A673 (cell line): ENCODE measurements around the gene TIGD2. TPM values are rescaled to one million over a fixed set of nuclear protein-coding genes. Genes with fewer than 3 reads are reported as not detected.

Experiments
- BruUV-seq: library from RNA; stranded (reverse); fragments of 400-500 nt; replicated peaks from 2 replicates; lab custom pipeline; 2021; lab: Mats Ljungman, UMichigan
- CTCF ChIA-PET: fragments of 300-600 bp; sonication (Branson Sonifier 250); formaldehyde crosslinking; loops from one replicate; lab custom pipeline; 2022; ENCODE audit warnings: antibody characterized with exemption; lab: Charles Lee
- POLR2A ChIA-PET: fragments of 300-600 bp; sonication (Branson Sonifier 250); formaldehyde crosslinking; loops from one replicate; lab custom pipeline; 2022; ENCODE audit warnings: antibody characterized with exemption; ENCODE audit not compliant: low non-redundant PET; lab: Charles Lee
- DNase-seq: peaks from one replicate; pipeline ENCODE4 v3.0.0-alpha.2; 2015; ENCODE audit warnings: low spot score
- H3K27ac ChIP-seq: fragments of 200-600 bp; sonication (generic); 2 replicates; pipeline ENCODE4 v1.5.1; 2016; ENCODE audit warnings: mixed run types, low read depth, mild to moderate bottlenecking, mixed read lengths, antibody characterized with exemption, low read length; ENCODE audit not compliant: poor library complexity, severe bottlenecking
- H3K27me3 ChIP-seq: fragments of 200-600 bp; sonication (generic); replicated peaks from 2 replicates; pipeline ENCODE4 v1.6.1; 2017; ENCODE audit warnings: mixed run types, low read depth, mild to moderate bottlenecking, mixed read lengths, antibody characterized with exemption, low read length; ENCODE audit not compliant: insufficient read depth, poor library complexity
- H3K36me3 ChIP-seq: fragments of 200-600 bp; sonication (generic); 2 replicates; pipeline ENCODE4 v1.6.1; 2016; ENCODE audit warnings: mixed run types, mild to moderate bottlenecking, mixed read lengths, antibody characterized with exemption, low read length; ENCODE audit not compliant: insufficient read depth, poor library complexity, severe bottlenecking
- H3K4me1 ChIP-seq: fragments of 200-600 bp; sonication (generic); 2 replicates; pipeline ENCODE4 v1.6.1; 2017; ENCODE audit warnings: mixed run types, mild to moderate bottlenecking, mixed read lengths, antibody characterized with exemption, low read length; ENCODE audit not compliant: insufficient read depth, poor library complexity, severe bottlenecking
- H3K4me3 ChIP-seq: fragments of 200-600 bp; sonication (generic); 2 replicates; pipeline ENCODE4 v1.5.1; 2016; ENCODE audit warnings: low read depth, mixed run types, mild to moderate bottlenecking, mixed read lengths, low read length; ENCODE audit not compliant: poor library complexity, severe bottlenecking
- H3K9me3 ChIP-seq: fragments of 200-600 bp; sonication (generic); 2 replicates; pipeline ENCODE4 v1.6.1; 2016; ENCODE audit warnings: mixed run types, low read depth, mild to moderate bottlenecking, mixed read lengths, antibody characterized with exemption, low read length; ENCODE audit not compliant: poor library complexity, severe bottlenecking
- CTCF ChIP-seq: fragments of 300-800, 200-600 bp; sonication (generic); conservative IDR thresholded peaks from 2 replicates; pipeline ENCODE4 v1.5.1; 2017; ENCODE audit warnings: low read depth, mild to moderate bottlenecking, antibody characterized with exemption, low read length, moderate library complexity, mixed read lengths
- EZH2 ChIP-seq: fragments of 200-600 bp; sonication (generic); IDR thresholded peaks from 2 replicates; pipeline ENCODE4 v1.6.1; 2017; ENCODE audit warnings: borderline replicate concordance, low read depth, mild to moderate bottlenecking, mixed read lengths, antibody characterized with exemption, low read length; ENCODE audit not compliant: poor library complexity, severe bottlenecking
- intact Hi-C: fragments of 100-400 bp; cut with micrococcal nuclease; formaldehyde crosslinking; loops from one replicate; pipeline ENCODE4 v1.10.0; 2022; ENCODE audit not compliant: unreplicated experiment
- total RNA-seq: library from RNA; stranded (reverse); gene quantifications from 2 replicates; pipeline ENCODE4 v1.2.3, GENCODE V29; 2021

The TIGD2 gene
- total RNA-seq, 1 experiment from 2014 or later, result 2.8 TPM

GRCh38 chr4:89123451-89123851 is 12.1 kb downstream of the TIGD2 start:
- no peaks in the 10 kb centered on the region for H3K36me3 ChIP-seq
- DNase-seq, result no peak
- no peak for TF ChIP-seq EZH2
- TF ChIP-seq CTCF, result no peak
- intact Hi-C loops, result no loop called here
- H3K27ac ChIP-seq, result no peak overlapping the region
- no peak overlapping the region for H3K4me3 ChIP-seq
- no peaks in the 10 kb centered on the region for H3K9me3 ChIP-seq
- no peaks in the 10 kb centered on the region for H3K4me1 ChIP-seq
- ChIA-PET CTCF (no interaction called here), POLR2A (no interaction called here)
- BruUV-seq, result no TSS peak
- no peaks in the 10 kb centered on the region for H3K27me3 ChIP-seq

- H3K9me3 ChIP-seq, result no peaks in the 10 kb centered on the region
- TF ChIP-seq EZH2 (no peak), CTCF (no peak)
- no peaks in the 10 kb centered on the region for H3K36me3 ChIP-seq
- CTCF ChIA-PET, result no interaction called here
- no TSS peak for BruUV-seq
- H3K27ac ChIP-seq, result no peak overlapping the region
- no peak overlapping the region for H3K4me3 ChIP-seq
- POLR2A ChIA-PET, result no interaction called here
- no peaks in the 10 kb centered on the region for H3K4me1 ChIP-seq
- DNase-seq, result no peak
- intact Hi-C loops, result no loop called here
- peaks cover 3% of the 10 kb centered on the region for H3K27me3 ChIP-seq
These were observed 14.8 kb downstream of the TIGD2 start for GRCh38 chr4:89125901-89126782.

- ChIA-PET POLR2A (no interaction called here), CTCF (no interaction called here)
- H3K36me3 ChIP-seq, result no peaks in the 10 kb centered on the region
- peaks cover 3% of the 10 kb centered on the region for H3K27me3 ChIP-seq
- no peak overlapping the region for H3K27ac ChIP-seq
- H3K4me1 ChIP-seq, result no peaks in the 10 kb centered on the region
- no peak for TF ChIP-seq EZH2
- TF ChIP-seq CTCF, result no peak
- DNase-seq, result no peak
- no TSS peak for BruUV-seq
- no peak overlapping the region for H3K4me3 ChIP-seq
- intact Hi-C loops, result no loop called here
- no peaks in the 10 kb centered on the region for H3K9me3 ChIP-seq
These were observed 17.8 kb downstream of the TIGD2 start for GRCh38 chr4:89129080-89129640.
